GM12864 (cell line): ENCODE measurements around the gene DHRS12.

Experiments used
- DNase-seq: peaks from one replicate; pipeline ENCODE4 v3.0.0-alpha.2; 2011; ENCODE audit warnings: low read depth
- H3K4me3 ChIP-seq: 2 replicates; pipeline ENCODE4 v1.5.1; 2011; ENCODE audit warnings: mild to moderate bottlenecking, low read depth, low read length, control low read depth
- CTCF ChIP-seq: IDR thresholded peaks from 2 replicates; pipeline ENCODE4 v1.5.1; 2011; ENCODE audit warnings: low read depth, mild to moderate bottlenecking, moderate library complexity, low read length, control low read depth, inconsistent platforms; ENCODE audit errors: missing control alignments

Gene DHRS12

GRCh38 chr13:51803422-51804294, at the start of gene DHRS12:
Gene DHRS12, minus strand, starts transcription at chr13:51804163. Its CDS starts 4,504 bp downstream, at chr13:51799659.
- H3K4me3 ChIP-seq, result peak within 1 kb of the TSS; percentile 87
- no peak for TF ChIP-seq CTCF
- no peak for DNase-seq

GRCh38 chr13:51849145-51850101, 45.5 kb upstream of the DHRS12 start:
- DNase-seq, result no peak
- TF ChIP-seq CTCF, result peak; percentile 86
- H3K4me3 ChIP-seq, result no peak overlapping the region

GRCh38 chr13:51848674-51849073, 44.7 kb upstream of the DHRS12 start:
- no peak overlapping the region for H3K4me3 ChIP-seq
- DNase-seq, result no peak
- no peak for TF ChIP-seq CTCF

GRCh38 chr13:51846756-51847155, 42.8 kb upstream of the DHRS12 start:
- H3K4me3 ChIP-seq, result no peak overlapping the region
- DNase-seq, result no peak
- no peak for TF ChIP-seq CTCF

GRCh38 chr13:51845574-51846318, 41.8 kb upstream of the DHRS12 start:
- H3K4me3 ChIP-seq, result no peak overlapping the region
- TF ChIP-seq CTCF, result no peak
- DNase-seq, result no peak

GRCh38 chr13:51844862-51845573, 41.1 kb upstream of the DHRS12 start, which contains the start of gene TMEM272:
Gene TMEM272, minus strand, starts transcription at chr13:51845177. Its CDS starts 6,647 bp downstream, at chr13:51838530.
- H3K4me3 ChIP-seq, result no peak within 1 kb of the TSS
- DNase-seq, result no peak
- TF ChIP-seq CTCF, result peak; percentile 92
